D721Med (cell line): ENCODE measurements around the gene TMEM237.

Experiments used
- DNase-seq: peaks from one replicate; pipeline ENCODE4 v3.0.0; 2011; ENCODE audit warnings: low spot score; ENCODE audit not compliant: insufficient read length
- FAIRE-seq: peaks from 2 replicates; lab custom pipeline; 2011; peaks lifted over from hg19 to GRCh38; lab: Jason Lieb, UNC
- CTCF ChIP-seq: IDR thresholded peaks from 2 replicates; pipeline ENCODE4 v1.5.1; 2012; ENCODE audit warnings: mild to moderate bottlenecking, control low read depth; ENCODE audit not compliant: insufficient read depth; ENCODE audit errors: missing control alignments

TMEM237 gene

GRCh38 chr2:201597397-201597796 lies 45.9 kb downstream of the TMEM237 start:
- DNase-seq (no peak), FAIRE-seq (no peak)
- no peak for TF ChIP-seq CTCF

GRCh38 chr2:201580486-201580885 lies 62.8 kb downstream of the TMEM237 start:
- DNase-seq (no peak), FAIRE-seq (no peak)
- TF ChIP-seq CTCF: no peak

DNA sequence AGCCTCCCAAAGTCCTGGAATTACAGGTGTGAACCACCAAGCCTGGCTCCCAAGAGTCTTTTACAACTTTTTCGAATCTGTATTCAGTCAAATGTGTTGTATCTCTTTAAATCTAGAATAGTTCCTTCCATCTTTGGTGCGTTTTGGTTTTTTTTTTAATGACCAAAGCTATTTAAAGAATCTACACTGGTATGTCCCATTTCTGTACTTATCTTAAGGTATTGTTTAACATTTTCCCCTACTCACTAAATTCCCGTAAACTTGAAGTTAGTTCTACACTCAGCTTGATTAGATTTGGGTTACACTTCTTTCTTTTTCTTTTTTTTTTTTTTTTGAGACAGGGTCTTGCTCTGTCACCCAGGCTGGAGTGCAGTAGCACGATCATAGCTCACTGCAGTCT lies 63.8 kb downstream of the TMEM237 start:
- FAIRE-seq (no peak), DNase-seq (no peak)
- no peak for TF ChIP-seq CTCF

- FAIRE-seq (no peak), DNase-seq (no peak)
- no peak for TF ChIP-seq CTCF
Observed at GRCh38 chr2:201575971-201576370, 67.3 kb downstream of the TMEM237 start.

DNA sequence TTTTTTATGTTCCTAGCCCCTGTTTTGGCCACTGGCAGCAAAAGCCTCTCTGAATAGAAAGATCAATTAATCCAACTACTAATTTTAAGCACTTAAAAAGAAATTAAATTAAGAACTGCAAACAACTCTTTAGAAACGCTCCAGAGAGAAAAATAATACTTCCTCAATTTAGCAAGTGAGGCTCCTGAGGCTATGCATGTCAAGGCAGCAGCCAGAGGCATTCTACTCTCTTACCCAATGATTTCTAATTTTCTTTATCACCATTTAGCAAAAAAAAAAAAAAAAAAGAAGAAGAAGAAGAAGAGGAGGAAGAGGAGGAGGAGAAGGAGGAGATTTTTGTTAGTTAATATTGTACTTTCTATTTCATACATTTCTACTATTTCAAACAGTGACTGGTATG lies 68.5 kb downstream of the TMEM237 start:
- TF ChIP-seq CTCF: no peak
- FAIRE-seq (no peak), DNase-seq (no peak)

DNA sequence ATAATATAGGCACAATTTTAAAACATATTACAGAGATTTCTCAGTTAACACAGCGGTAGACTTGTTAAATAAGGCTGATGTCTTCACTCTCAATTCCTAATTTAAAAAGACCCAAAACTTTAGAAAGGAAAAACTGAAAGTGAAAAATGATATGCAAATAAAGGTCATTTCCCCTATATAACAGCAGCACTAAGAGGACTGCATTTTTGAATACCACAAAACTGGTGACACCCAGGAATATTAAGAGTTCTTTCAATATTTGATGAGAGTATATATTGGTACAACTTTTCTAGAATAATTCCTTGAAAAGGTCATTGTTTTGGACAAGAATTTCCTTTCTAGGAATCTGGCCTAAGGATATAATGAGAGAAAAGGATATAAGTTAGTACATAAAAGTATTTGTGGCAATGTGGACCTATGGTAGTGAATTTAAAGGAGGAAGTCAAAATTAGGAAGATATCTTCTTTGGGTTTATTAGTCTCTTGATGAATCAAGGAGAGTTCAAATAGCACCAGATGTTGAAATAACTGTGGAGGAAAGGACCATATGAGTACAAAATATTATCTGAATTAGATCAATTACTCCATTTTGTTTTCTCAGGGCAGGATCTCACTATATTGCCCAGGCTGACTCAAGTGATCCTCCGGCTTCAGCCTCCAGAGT lies 70.3 kb downstream of the TMEM237 start:
- DNase-seq: no peak
- TF ChIP-seq CTCF: no peak
- no peak for FAIRE-seq
